ENCODE data around the gene DEFB108B.
"Not testable (repeated sequence)": the region's sequence is repeated elsewhere in the genome, so short reads cannot be mapped to it uniquely, and the experiment has no call there.

Gene DEFB108B

DNA sequence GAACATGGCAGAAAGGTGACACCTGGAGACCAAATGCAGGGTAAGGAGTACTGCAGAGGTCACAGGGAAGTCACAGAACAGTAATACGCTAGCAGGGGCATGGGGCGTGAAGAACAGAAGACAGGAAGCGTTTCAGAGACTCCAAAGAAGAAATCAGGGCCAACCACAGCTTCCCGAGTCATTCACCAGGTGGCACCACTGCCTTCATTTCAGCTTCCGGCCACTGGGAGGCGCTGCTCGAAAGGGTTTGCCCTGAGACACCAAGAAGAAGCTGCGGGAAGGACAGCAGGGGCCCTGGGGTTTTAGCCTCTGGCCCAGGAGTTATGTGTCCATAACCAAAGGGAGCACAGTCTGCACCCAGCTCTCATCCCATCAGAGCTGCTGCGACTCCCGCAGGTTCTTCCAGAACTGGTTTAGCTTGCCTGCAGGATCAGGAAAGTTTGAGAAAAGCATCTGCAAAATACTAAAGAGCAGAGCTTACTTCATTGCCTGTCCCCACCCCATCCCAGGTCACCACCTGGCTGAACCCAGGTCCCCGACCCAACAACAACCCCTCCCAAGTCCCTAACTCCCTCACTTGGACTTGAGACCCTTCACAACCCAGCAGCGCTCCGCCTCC is 32.6 kb upstream of the DEFB108B start:
- POLR2A ChIA-PET; H3K9me3 ChIP-seq (ENCODE audit: control insufficient read depth, insufficient read depth, low read depth, low read length); H3K4me1 ChIP-seq (ENCODE audit: control insufficient read depth, insufficient read depth, low read length); H3K27ac ChIP-seq (ENCODE audit: extremely low read depth, low read depth, low read length); H3K4me3 ChIP-seq (ENCODE audit: low read depth, low read length); H3K36me3 ChIP-seq (ENCODE audit: control insufficient read depth in 2 of 2, insufficient read depth in 1 of 2, low read length in 2 of 2): not testable (repeated sequence)
- CTCF ChIA-PET, result interaction anchor here (0.6 to 1.3 kb wide), 7 partner anchors 13 to 631 kb away, joined by 3 to 7 read pairs (median 3); no protein-coding TSS in a partner anchor
- TF ChIP-seq, protein P1, sequence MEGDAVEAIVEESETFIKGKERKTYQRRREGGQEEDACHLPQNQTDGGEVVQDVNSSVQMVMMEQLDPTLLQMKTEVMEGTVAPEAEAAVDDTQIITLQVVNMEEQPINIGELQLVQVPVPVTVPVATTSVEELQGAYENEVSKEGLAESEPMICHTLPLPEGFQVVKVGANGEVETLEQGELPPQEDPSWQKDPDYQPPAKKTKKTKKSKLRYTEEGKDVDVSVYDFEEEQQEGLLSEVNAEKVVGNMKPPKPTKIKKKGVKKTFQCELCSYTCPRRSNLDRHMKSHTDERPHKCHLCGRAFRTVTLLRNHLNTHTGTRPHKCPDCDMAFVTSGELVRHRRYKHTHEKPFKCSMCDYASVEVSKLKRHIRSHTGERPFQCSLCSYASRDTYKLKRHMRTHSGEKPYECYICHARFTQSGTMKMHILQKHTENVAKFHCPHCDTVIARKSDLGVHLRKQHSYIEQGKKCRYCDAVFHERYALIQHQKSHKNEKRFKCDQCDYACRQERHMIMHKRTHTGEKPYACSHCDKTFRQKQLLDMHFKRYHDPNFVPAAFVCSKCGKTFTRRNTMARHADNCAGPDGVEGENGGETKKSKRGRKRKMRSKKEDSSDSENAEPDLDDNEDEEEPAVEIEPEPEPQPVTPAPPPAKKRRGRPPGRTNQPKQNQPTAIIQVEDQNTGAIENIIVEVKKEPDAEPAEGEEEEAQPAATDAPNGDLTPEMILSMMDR (tag by site-specific recombination; IDR thresholded peaks at IDR 0.05), result peak; percentile 67
- peak; percentile 50 for TF ChIP-seq ZNF654 (tag by site-specific recombination; IDR thresholded peaks at IDR 0.05; ENCODE audit: low read depth)

DNA sequence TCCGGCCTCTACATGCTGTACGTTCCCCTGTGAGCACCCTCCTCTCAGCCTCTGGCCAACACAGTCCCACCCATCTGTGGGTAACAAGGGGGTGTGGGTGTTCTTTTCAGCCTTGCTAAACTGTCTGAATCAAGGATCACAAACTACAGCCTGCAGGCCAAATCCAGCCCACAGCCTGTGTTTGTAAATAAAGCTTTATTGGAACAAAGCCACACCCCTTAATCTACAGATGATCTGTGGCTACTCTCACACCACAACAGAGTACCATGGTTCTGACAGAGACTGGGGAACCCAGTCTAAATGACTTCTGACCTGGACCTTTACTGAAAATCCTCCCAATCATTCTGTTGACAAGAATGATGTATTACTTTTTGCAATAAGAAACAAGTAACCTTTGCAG is 32.0 kb upstream of the DEFB108B start:
- H3K4me3 ChIP-seq (ENCODE audit: low read depth, low read length); H3K36me3 ChIP-seq (ENCODE audit: control insufficient read depth in 2 of 2, insufficient read depth in 1 of 2, low read length in 2 of 2); H3K9me3 ChIP-seq (ENCODE audit: control insufficient read depth, insufficient read depth, low read depth, low read length); H3K4me1 ChIP-seq (ENCODE audit: control insufficient read depth, insufficient read depth, low read length); H3K27ac ChIP-seq (ENCODE audit: extremely low read depth, low read depth, low read length); POLR2A ChIA-PET: not testable (repeated sequence)
- CTCF ChIA-PET, result interaction anchor here (0.7 to 1.3 kb wide), 6 partner anchors 21 to 630 kb away, joined by 3 to 7 read pairs (median 3); no protein-coding TSS in a partner anchor

DNA sequence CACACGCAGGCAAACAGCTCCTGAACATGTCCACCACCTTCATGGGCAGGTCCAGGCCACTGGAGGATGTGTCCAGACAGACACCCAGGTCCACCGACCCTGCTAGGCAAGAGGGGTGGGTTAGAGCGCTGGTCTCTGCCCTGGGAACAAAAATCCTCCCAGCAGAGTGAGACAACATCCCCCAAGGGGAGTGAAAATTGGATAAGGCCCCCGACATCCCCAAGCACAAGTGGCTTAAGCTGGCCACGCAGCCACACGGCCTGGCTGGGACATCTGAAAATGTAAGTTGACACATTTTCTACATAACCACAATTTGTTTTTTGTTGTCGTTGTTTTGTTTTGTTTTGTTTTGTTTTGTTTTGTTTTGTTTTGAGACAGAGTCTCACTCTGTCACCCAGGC is 30.1 kb upstream of the DEFB108B start:
- CTCF ChIA-PET, result interaction anchor here (1.0 kb wide), 1 partner anchor 645 kb away, joined by 5 read pairs; no protein-coding TSS in a partner anchor
- POLR2A ChIA-PET; H3K4me3 ChIP-seq (ENCODE audit: low read depth, low read length); H3K4me1 ChIP-seq (ENCODE audit: control insufficient read depth, insufficient read depth, low read length); H3K27ac ChIP-seq (ENCODE audit: extremely low read depth, low read depth, low read length); H3K9me3 ChIP-seq (ENCODE audit: control insufficient read depth, insufficient read depth, low read depth, low read length); H3K36me3 ChIP-seq (ENCODE audit: control insufficient read depth in 2 of 2, insufficient read depth in 1 of 2, low read length in 2 of 2): not testable (repeated sequence)

DNA sequence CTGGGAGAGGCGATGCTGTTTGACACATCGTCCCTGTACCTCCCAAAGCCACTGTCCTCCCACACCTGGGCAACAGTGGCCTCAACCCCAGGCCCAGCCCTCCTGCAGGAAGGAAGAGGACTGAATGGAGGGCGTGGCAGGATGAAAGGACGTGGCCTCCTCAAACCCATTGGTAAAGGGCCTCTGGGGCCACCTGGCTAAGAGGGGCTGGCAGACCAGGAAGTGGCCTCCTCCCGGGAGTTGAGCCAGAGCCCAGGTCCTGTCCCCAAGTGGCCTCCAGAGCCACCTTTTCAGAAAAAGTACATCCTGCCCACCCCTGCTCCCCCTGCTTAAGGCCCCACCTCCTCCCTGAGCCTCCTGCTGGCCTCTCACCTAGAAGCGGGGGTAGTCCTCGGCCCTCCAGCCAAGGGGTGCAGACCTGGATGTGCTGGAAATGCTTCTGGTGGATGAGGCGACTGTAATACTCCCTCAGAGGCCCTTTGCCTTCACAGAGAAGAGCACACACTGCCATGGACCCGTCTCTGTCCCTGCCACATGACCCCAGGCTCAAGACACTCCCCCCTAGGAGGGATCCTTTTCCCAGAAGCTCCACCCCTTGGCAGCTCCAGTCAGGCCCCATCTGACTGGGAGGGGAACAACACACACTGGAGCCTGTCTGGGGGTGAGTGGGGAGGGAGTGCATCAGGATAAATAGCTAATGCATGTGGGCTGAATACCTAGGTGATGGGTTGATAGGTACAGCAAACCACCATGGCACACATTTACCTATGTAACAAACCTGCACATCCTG is 28.6 kb upstream of the DEFB108B start:
- H3K9me3 ChIP-seq (ENCODE audit: control insufficient read depth, insufficient read depth, low read depth, low read length); POLR2A ChIA-PET; H3K4me3 ChIP-seq (ENCODE audit: low read depth, low read length); H3K4me1 ChIP-seq (ENCODE audit: control insufficient read depth, insufficient read depth, low read length); CTCF ChIA-PET; H3K36me3 ChIP-seq (ENCODE audit: control insufficient read depth in 2 of 2, insufficient read depth in 1 of 2, low read length in 2 of 2); H3K27ac ChIP-seq (ENCODE audit: extremely low read depth, low read depth, low read length): not testable (repeated sequence)

DNA sequence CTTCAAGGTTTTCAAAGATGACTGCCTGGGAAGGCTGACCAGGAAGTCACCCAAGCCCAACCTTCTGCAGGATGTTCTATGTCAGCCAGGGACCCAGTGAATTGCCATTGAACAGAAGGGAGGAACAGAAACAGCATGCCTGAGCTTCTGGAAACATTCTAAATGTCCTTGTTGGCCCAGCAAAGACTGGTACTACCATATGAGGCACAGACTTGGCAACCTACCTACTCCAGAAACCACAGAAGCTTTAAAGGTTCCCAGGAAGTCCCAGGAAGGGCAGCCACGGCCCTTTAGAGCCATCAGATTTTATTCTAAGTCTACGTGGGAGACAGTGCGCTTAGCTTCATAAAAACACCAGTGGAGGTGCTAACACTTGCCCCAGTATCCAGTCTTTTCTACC is 20.5 kb upstream of the DEFB108B start:
- POLR2A ChIA-PET; H3K27ac ChIP-seq (ENCODE audit: extremely low read depth, low read depth, low read length); H3K9me3 ChIP-seq (ENCODE audit: control insufficient read depth, insufficient read depth, low read depth, low read length); CTCF ChIA-PET; H3K4me1 ChIP-seq (ENCODE audit: control insufficient read depth, insufficient read depth, low read length); H3K4me3 ChIP-seq (ENCODE audit: low read depth, low read length); H3K36me3 ChIP-seq (ENCODE audit: control insufficient read depth in 2 of 2, insufficient read depth in 1 of 2, low read length in 2 of 2): not testable (repeated sequence)

DNA sequence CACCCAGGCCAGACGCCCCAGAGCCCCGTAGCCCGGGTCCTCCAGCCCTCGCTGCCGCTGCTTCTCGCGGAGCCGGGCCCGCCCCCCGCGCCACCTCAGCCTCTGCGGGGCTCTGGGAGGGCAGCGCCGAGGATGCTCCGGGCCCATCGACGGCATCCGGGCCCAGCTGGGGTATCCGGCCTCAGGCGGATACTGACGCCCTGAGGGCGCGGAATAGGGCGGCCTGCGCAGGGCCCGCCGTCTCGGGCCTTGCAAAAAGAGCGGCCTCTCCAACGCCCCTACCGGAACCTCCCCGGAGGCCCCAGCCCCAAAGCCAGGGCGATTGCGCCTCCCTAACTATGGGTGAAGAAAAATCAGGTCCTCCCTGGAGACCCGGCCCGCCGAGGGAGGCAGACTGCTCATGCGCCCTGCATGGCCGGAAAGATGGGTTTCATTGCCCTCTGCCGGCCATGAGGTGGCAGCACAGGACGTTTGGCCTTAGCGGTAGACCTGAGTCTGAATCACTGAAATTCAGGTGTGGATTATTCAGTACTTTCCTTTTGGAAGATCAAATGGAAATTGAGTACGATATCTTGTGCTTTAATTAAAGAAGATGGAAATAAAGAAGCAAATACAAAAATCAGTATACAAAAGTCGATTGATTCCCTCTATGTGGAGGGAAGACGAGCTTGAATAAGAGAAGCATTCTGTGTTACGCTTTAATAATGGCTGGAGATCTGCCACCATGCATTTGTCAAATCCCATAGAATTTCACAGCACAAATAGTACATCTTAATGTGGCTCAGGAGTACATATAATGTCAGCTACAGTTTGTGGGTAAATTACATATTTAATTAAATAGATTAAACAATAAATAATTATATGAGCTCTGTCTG is 19.3 kb upstream of the DEFB108B start:
- H3K4me3 ChIP-seq (ENCODE audit: low read depth, low read length), result peak overlapping the region; percentile 38
- H3K36me3 ChIP-seq (ENCODE audit: control insufficient read depth in 2 of 2, insufficient read depth in 1 of 2, low read length in 2 of 2); H3K4me1 ChIP-seq (ENCODE audit: control insufficient read depth, insufficient read depth, low read length); H3K9me3 ChIP-seq (ENCODE audit: control insufficient read depth, insufficient read depth, low read depth, low read length); H3K27ac ChIP-seq (ENCODE audit: extremely low read depth, low read depth, low read length); POLR2A ChIA-PET; CTCF ChIA-PET: not testable (repeated sequence)
- TF ChIP-seq, protein P2, sequence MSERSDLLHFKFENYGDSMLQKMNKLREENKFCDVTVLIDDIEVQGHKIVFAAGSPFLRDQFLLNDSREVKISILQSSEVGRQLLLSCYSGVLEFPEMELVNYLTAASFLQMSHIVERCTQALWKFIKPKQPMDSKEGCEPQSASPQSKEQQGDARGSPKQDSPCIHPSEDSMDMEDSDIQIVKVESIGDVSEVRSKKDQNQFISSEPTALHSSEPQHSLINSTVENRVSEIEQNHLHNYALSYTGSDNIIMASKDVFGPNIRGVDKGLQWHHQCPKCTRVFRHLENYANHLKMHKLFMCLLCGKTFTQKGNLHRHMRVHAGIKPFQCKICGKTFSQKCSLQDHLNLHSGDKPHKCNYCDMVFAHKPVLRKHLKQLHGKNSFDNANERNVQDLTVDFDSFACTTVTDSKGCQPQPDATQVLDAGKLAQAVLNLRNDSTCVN (tag by site-specific recombination; optimal IDR thresholded peaks at IDR 0.05), result peak; percentile 20
- peak; percentile 36 for TF ChIP-seq ZNF654 (tag by site-specific recombination; IDR thresholded peaks at IDR 0.05; ENCODE audit: low read depth)

DNA sequence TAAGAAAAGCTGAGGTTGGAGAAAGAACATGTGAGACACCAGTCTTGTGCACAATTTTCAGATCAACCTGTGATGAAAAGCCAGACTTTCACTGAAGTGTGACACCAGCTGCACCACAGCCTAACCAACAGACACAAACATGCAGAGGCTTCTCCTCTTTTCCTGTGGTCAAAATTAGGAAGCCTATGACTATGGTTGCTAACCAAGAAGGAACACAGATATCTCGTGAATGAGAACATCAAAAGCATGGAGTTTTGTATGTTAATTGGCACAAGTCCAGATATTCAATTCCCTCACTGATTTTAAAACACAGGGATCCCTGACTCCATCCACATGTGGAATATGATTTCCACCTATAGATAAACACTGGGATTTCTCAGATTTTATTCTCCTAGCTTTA is 11.5 kb upstream of the DEFB108B start:
- POLR2A ChIA-PET; H3K4me3 ChIP-seq (ENCODE audit: low read depth, low read length); H3K36me3 ChIP-seq (ENCODE audit: control insufficient read depth in 2 of 2, insufficient read depth in 1 of 2, low read length in 2 of 2); H3K9me3 ChIP-seq (ENCODE audit: control insufficient read depth, insufficient read depth, low read depth, low read length); H3K4me1 ChIP-seq (ENCODE audit: control insufficient read depth, insufficient read depth, low read length); H3K27ac ChIP-seq (ENCODE audit: extremely low read depth, low read depth, low read length): not testable (repeated sequence)
- CTCF ChIA-PET, result interaction anchor here (1.1 kb wide), 1 partner anchor 21 kb away, joined by 4 read pairs; no protein-coding TSS in a partner anchor
